Measurements from ENCODE around the gene KIFAP3.
A peak's percentile ranks its signal among the peaks of the same experiment; 100 is the strongest.

Gene KIFAP3

DNA sequence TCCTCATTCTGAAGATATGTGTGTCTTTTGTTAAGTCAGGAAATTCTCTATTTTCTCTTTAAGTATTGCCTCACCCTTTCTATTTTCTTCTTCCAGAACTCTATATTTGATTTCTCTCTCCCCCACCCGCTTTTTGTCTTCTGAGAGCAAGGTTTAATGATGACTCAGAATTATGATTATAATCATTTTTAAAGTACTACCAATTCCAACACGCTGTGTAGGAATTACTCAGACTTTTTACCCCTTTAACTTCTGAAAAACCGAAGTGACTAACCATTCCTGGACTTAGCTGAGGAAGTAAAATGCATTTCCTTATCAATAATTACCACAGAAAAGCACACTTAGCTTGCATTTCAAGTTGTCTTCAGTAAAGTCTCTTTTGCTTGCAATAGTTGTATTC, 160.0 kb downstream of the KIFAP3 start:
- H2BK120ac ChIP-seq (ENCODE audit: low read depth, low read length) = no peak overlapping the region
- H3K27ac ChIP-seq (ENCODE audit: low read depth, low read length) = no peak overlapping the region
- H3K23ac ChIP-seq (ENCODE audit: low read length) = no peak overlapping the region
- H2BK15ac ChIP-seq (replicated peaks; ENCODE audit: low read depth) = no peak overlapping the region
- H2BK5ac ChIP-seq (ENCODE audit: low read length) = no peak overlapping the region
- no peak overlapping the region for H4K8ac ChIP-seq (ENCODE audit: low read depth, low read length)
- no peak overlapping the region for H4K5ac ChIP-seq (ENCODE audit: low read length)
- no CpG with 5 or more reads among the region's 3 CpGs for WGBS (ENCODE audit: extremely low coverage, insufficient coverage, low lambda C conversion rate)
- H3K9ac ChIP-seq (ENCODE audit: low read length) = no peak overlapping the region
- no peaks in the 10 kb centered on the region for H3K4me1 ChIP-seq (ENCODE audit: control insufficient read depth, low read depth, low read length)
- H3K27me3 ChIP-seq (ENCODE audit: insufficient read depth, low read length, poor library complexity) = no peaks in the 10 kb centered on the region
- no peak overlapping the region for H3K4me2 ChIP-seq (ENCODE audit: low read length)
- H3K56ac ChIP-seq (ENCODE audit: low read length) = no peak overlapping the region
- H3K4me3 ChIP-seq (ENCODE audit: low read length) = no peak overlapping the region
- no peaks in the 10 kb centered on the region for H3K36me3 ChIP-seq (ENCODE audit: control insufficient read depth, insufficient read depth, low read length)
- no peak overlapping the region for H2AK5ac ChIP-seq (ENCODE audit: low read length)
- H3K4ac ChIP-seq (ENCODE audit: low read depth, low read length) = no peak overlapping the region
- H3K79me1 ChIP-seq (ENCODE audit: low read length) = no peaks in the 10 kb centered on the region
- no peak for DNase-seq
- H3K18ac ChIP-seq (ENCODE audit: low read length) = no peak overlapping the region
- H3K79me2 ChIP-seq (ENCODE audit: control insufficient read depth, insufficient read depth, low read length) = no peaks in the 10 kb centered on the region

DNA sequence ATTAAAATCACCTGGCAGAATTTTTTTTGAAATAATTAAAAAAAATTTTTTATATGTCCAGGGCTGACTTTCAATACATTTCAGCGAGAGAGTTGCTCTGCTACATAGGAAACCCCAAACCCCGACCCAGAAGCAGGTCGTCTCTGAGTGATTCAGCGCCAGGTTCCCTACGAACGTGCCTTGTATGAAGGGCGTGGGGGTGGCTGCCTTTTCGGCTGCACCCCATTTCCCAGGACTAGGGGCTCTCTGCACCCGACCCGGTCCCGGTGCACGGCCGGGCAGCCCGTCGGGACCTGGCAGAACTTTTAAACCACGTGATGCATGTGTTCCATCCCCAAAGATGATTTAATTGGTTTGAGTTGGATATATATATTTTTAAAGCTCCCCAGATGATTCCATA, 165.0 kb downstream of the KIFAP3 start:
- Histone ChIP-seq H3K79me1 (ENCODE audit: low read length) (no peaks in the 10 kb centered on the region), H2BK5ac (ENCODE audit: low read length) (no peak overlapping the region), H3K9ac (ENCODE audit: low read length) (no peak overlapping the region), H3K18ac (ENCODE audit: low read length) (no peak overlapping the region), H3K79me2 (ENCODE audit: control insufficient read depth, insufficient read depth, low read length) (no peaks in the 10 kb centered on the region), H3K27me3 (ENCODE audit: insufficient read depth, low read length, poor library complexity) (no peaks in the 10 kb centered on the region), H2AK5ac (ENCODE audit: low read length) (no peak overlapping the region), H3K4me3 (ENCODE audit: low read length) (no peak overlapping the region), H3K56ac (ENCODE audit: low read length) (no peak overlapping the region), H2BK15ac (replicated peaks; ENCODE audit: low read depth) (no peak overlapping the region), H3K4ac (ENCODE audit: low read depth, low read length) (no peak overlapping the region), H3K4me1 (ENCODE audit: control insufficient read depth, low read depth, low read length) (no peaks in the 10 kb centered on the region), H3K27ac (ENCODE audit: low read depth, low read length) (no peak overlapping the region), H4K5ac (ENCODE audit: low read length) (no peak overlapping the region), H4K8ac (ENCODE audit: low read depth, low read length) (no peak overlapping the region), H3K4me2 (ENCODE audit: low read length) (no peak overlapping the region), H3K36me3 (ENCODE audit: control insufficient read depth, insufficient read depth, low read length) (no peaks in the 10 kb centered on the region), H2BK120ac (ENCODE audit: low read depth, low read length) (no peak overlapping the region), H3K23ac (ENCODE audit: low read length) (no peak overlapping the region)
- WGBS (ENCODE audit: extremely low coverage, insufficient coverage, low lambda C conversion rate) = no CpG with 5 or more reads among the region's 16 CpGs
- DNase-seq = no peak

DNA sequence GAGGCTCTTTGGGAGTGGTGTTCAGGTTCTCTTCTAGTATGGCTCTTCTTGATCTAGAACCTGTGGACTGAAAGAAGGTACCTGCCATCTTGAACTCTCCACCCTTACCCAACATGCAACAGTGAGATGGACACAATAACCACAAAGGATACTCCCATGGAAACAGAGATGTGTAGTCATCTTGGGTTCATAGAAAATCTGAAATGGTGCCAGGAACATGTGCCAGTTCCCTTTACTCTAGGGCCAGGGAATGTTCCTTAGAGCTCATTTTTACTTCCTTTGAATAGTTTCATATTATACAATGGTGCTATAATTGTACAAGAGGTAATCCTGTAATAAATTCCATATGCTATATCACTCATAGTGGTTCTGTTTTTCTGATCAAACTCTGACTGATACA, 167.6 kb downstream of the KIFAP3 start:
- Histone ChIP-seq H3K23ac (ENCODE audit: low read length) (no peak overlapping the region), H3K4ac (ENCODE audit: low read depth, low read length) (no peak overlapping the region), H3K79me1 (ENCODE audit: low read length) (no peaks in the 10 kb centered on the region), H3K27me3 (ENCODE audit: insufficient read depth, low read length, poor library complexity) (no peaks in the 10 kb centered on the region), H3K4me3 (ENCODE audit: low read length) (no peak overlapping the region), H2BK120ac (ENCODE audit: low read depth, low read length) (no peak overlapping the region), H3K4me2 (ENCODE audit: low read length) (no peak overlapping the region), H2BK15ac (replicated peaks; ENCODE audit: low read depth) (no peak overlapping the region), H3K9ac (ENCODE audit: low read length) (no peak overlapping the region), H2AK5ac (ENCODE audit: low read length) (no peak overlapping the region), H3K79me2 (ENCODE audit: control insufficient read depth, insufficient read depth, low read length) (no peaks in the 10 kb centered on the region), H3K36me3 (ENCODE audit: control insufficient read depth, insufficient read depth, low read length) (no peaks in the 10 kb centered on the region), H4K5ac (ENCODE audit: low read length) (no peak overlapping the region), H2BK5ac (ENCODE audit: low read length) (no peak overlapping the region), H4K8ac (ENCODE audit: low read depth, low read length) (no peak overlapping the region), H3K56ac (ENCODE audit: low read length) (no peak overlapping the region), H3K18ac (ENCODE audit: low read length) (no peak overlapping the region), H3K4me1 (ENCODE audit: control insufficient read depth, low read depth, low read length) (no peaks in the 10 kb centered on the region), H3K27ac (ENCODE audit: low read depth, low read length) (no peak overlapping the region)
- DNase-seq = no peak

DNA sequence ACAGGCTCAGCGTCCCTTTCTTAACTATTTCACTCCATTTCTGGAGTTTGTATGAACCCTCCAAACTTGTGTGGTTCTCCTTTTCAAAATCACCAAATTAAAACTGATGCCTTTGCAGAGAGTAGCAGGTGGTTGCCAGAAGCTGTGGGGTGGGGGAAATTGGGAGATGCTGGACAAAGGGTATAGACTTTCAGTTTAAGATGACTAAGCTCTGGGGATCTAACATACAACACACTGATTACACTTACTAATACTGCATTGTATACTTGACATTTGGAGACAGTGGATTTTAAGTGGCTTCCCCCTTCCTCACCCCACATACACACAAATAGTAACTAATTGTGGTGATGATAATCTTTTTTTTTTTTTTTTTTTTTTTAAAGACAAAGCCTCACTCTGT, 169.7 kb downstream of the KIFAP3 start:
- no peak overlapping the region for H4K8ac ChIP-seq (ENCODE audit: low read depth, low read length)
- H2AK5ac ChIP-seq (ENCODE audit: low read length) = no peak overlapping the region
- no peak overlapping the region for H4K5ac ChIP-seq (ENCODE audit: low read length)
- H3K18ac ChIP-seq (ENCODE audit: low read length) = no peak overlapping the region
- DNase-seq = no peak
- H2BK120ac ChIP-seq (ENCODE audit: low read depth, low read length) = no peak overlapping the region
- no peak overlapping the region for H3K4me3 ChIP-seq (ENCODE audit: low read length)
- no peak overlapping the region for H3K56ac ChIP-seq (ENCODE audit: low read length)
- no peak overlapping the region for H3K23ac ChIP-seq (ENCODE audit: low read length)
- no peak overlapping the region for H3K4ac ChIP-seq (ENCODE audit: low read depth, low read length)
- no peaks in the 10 kb centered on the region for H3K79me2 ChIP-seq (ENCODE audit: control insufficient read depth, insufficient read depth, low read length)
- H3K36me3 ChIP-seq (ENCODE audit: control insufficient read depth, insufficient read depth, low read length) = no peaks in the 10 kb centered on the region
- H3K27ac ChIP-seq (ENCODE audit: low read depth, low read length) = no peak overlapping the region
- H3K27me3 ChIP-seq (ENCODE audit: insufficient read depth, low read length, poor library complexity) = no peaks in the 10 kb centered on the region
- peaks cover 1% of the 10 kb centered on the region for H3K4me1 ChIP-seq (ENCODE audit: control insufficient read depth, low read depth, low read length)
- no peak overlapping the region for H2BK15ac ChIP-seq (replicated peaks; ENCODE audit: low read depth)
- WGBS (ENCODE audit: extremely low coverage, insufficient coverage, low lambda C conversion rate) = no CpG with 5 or more reads among the region's 1 CpG
- H3K9ac ChIP-seq (ENCODE audit: low read length) = no peak overlapping the region
- H2BK5ac ChIP-seq (ENCODE audit: low read length) = no peak overlapping the region
- H3K4me2 ChIP-seq (ENCODE audit: low read length) = no peak overlapping the region
- H3K79me1 ChIP-seq (ENCODE audit: low read length) = no peaks in the 10 kb centered on the region

DNA sequence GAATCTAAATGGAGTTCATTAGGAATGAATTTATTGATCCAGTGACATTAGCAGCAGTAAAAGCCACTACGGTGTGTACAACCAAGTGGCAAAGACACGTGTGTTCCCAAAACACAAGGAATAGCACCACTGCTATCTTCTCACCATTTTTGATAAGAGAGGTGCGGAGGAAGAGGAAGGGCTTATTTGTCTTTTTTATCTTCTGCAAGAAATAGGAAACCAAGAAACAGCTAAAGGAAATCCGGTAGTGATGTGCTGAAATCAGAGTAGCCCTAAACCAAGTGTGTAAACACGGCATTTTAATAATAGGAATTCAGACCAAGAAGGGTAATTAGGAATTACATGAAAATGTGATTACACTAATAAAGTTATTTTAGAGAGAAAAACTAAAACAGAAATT, 171.7 kb downstream of the KIFAP3 start:
- no CpG with 5 or more reads among the region's 5 CpGs for WGBS (ENCODE audit: extremely low coverage, insufficient coverage, low lambda C conversion rate)
- peak; percentile 10 for DNase-seq
- H3K27ac ChIP-seq (ENCODE audit: low read depth, low read length) = no peak overlapping the region

DNA sequence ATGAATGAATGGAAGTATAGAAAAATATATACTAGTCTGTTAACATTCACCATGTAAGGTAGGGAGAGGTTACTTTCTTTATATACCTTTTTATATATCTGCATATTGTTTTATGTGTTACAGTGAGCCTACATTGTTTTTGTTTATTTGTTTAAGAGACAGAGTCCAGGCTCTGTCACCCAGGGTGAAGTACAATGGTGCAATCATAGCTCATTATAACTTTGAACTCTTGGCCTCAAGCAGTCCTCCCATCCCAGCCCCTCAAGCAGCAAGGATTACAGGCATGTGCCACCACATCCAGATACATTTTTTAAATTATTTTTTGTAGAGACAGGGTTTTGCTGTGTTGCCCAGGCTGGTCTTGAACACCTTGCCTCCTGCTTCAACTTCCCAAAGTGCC, 173.4 kb downstream of the KIFAP3 start:
- no peaks in the 10 kb centered on the region for H3K79me1 ChIP-seq (ENCODE audit: low read length)
- no peak overlapping the region for H4K8ac ChIP-seq (ENCODE audit: low read depth, low read length)
- no peak overlapping the region for H4K5ac ChIP-seq (ENCODE audit: low read length)
- no peak overlapping the region for H2BK5ac ChIP-seq (ENCODE audit: low read length)
- H2AK5ac ChIP-seq (ENCODE audit: low read length) = no peak overlapping the region
- no peak overlapping the region for H3K56ac ChIP-seq (ENCODE audit: low read length)
- no peak overlapping the region for H3K9ac ChIP-seq (ENCODE audit: low read length)
- peaks cover 2% of the 10 kb centered on the region for H3K4me1 ChIP-seq (ENCODE audit: control insufficient read depth, low read depth, low read length)
- no peak overlapping the region for H2BK15ac ChIP-seq (replicated peaks; ENCODE audit: low read depth)
- no peak overlapping the region for H3K4me2 ChIP-seq (ENCODE audit: low read length)
- H3K79me2 ChIP-seq (ENCODE audit: control insufficient read depth, insufficient read depth, low read length) = no peaks in the 10 kb centered on the region
- no peak overlapping the region for H3K27ac ChIP-seq (ENCODE audit: low read depth, low read length)
- H3K18ac ChIP-seq (ENCODE audit: low read length) = no peak overlapping the region
- no peak overlapping the region for H3K4me3 ChIP-seq (ENCODE audit: low read length)
- H2BK120ac ChIP-seq (ENCODE audit: low read depth, low read length) = no peak overlapping the region
- no peak overlapping the region for H3K4ac ChIP-seq (ENCODE audit: low read depth, low read length)
- no peaks in the 10 kb centered on the region for H3K27me3 ChIP-seq (ENCODE audit: insufficient read depth, low read length, poor library complexity)
- no peak overlapping the region for H3K23ac ChIP-seq (ENCODE audit: low read length)
- DNase-seq = no peak
- no peaks in the 10 kb centered on the region for H3K36me3 ChIP-seq (ENCODE audit: control insufficient read depth, insufficient read depth, low read length)

More for the DNA sequence above, 171.7 kb downstream of the KIFAP3 start:
- Histone ChIP-seq H2AK5ac (ENCODE audit: low read length) (no peak overlapping the region), H4K8ac (ENCODE audit: low read depth, low read length) (no peak overlapping the region), H3K23ac (ENCODE audit: low read length) (no peak overlapping the region), H3K4ac (ENCODE audit: low read depth, low read length) (no peak overlapping the region), H3K27me3 (ENCODE audit: insufficient read depth, low read length, poor library complexity) (no peaks in the 10 kb centered on the region), H3K4me1 (ENCODE audit: control insufficient read depth, low read depth, low read length) (peaks cover 2% of the 10 kb centered on the region), H3K56ac (ENCODE audit: low read length) (no peak overlapping the region), H3K9ac (ENCODE audit: low read length) (no peak overlapping the region), H3K79me2 (ENCODE audit: control insufficient read depth, insufficient read depth, low read length) (no peaks in the 10 kb centered on the region), H4K5ac (ENCODE audit: low read length) (no peak overlapping the region), H3K36me3 (ENCODE audit: control insufficient read depth, insufficient read depth, low read length) (no peaks in the 10 kb centered on the region), H3K4me3 (ENCODE audit: low read length) (no peak overlapping the region), H3K79me1 (ENCODE audit: low read length) (no peaks in the 10 kb centered on the region), H2BK15ac (replicated peaks; ENCODE audit: low read depth) (no peak overlapping the region), H2BK5ac (ENCODE audit: low read length) (no peak overlapping the region), H2BK120ac (ENCODE audit: low read depth, low read length) (no peak overlapping the region), H3K4me2 (ENCODE audit: low read length) (no peak overlapping the region), H3K18ac (ENCODE audit: low read length) (no peak overlapping the region)

All from mesendoderm (in vitro differentiated cells).